Measurements from ENCODE around the gene STON2. TPM values are rescaled to one million over a fixed set of nuclear protein-coding genes. Genes with fewer than 3 reads are reported as not detected.
"Not testable (repeated sequence)": the region's sequence is repeated elsewhere in the genome, so short reads cannot be mapped to it uniquely, and the experiment has no call there.

Gene STON2
- polyA plus RNA-seq, 1 experiment, result not detected

- no peaks in the 10 kb centered on the region for H3K9me3 ChIP-seq (ENCODE audit: control insufficient read depth, insufficient read depth, low read length)
- no peak for DNase-seq (ENCODE audit: low read depth, low spot score)
- H3K4me3 ChIP-seq (ENCODE audit: low read depth, low read length), result no peak overlapping the region
- ChIA-PET CTCF (no interaction called here), POLR2A (no interaction called here)
- H3K27ac ChIP-seq (ENCODE audit: low read depth, low read length), result no peak overlapping the region
- no peaks in the 10 kb centered on the region for H3K27me3 ChIP-seq (ENCODE audit: control insufficient read depth, insufficient read depth, low read length)
- TF ChIP-seq CTCF (IDR thresholded peaks at IDR 0.05; ENCODE audit: low read depth, low read length), result no peak
Measured at GRCh38 chr14:81256289-81256960, 143.7 kb downstream of the STON2 start.

GRCh38 chr14:81252278-81252677 lies 147.8 kb downstream of the STON2 start:
- DNase-seq (ENCODE audit: low read depth, low spot score), result no peak
- Histone ChIP-seq H3K9me3 (ENCODE audit: control insufficient read depth, insufficient read depth, low read length) (0 out of 2 replicates have a peak, but pooled peaks cover 1% of the 10 kb centered on the region), H3K4me3 (ENCODE audit: low read depth, low read length) (no peak overlapping the region), H3K27ac (ENCODE audit: low read depth, low read length) (no peak overlapping the region), H3K27me3 (ENCODE audit: control insufficient read depth, insufficient read depth, low read length) (no peaks in the 10 kb centered on the region)
- no peak for TF ChIP-seq CTCF (IDR thresholded peaks at IDR 0.05; ENCODE audit: low read depth, low read length)
- ChIA-PET POLR2A (no interaction called here), CTCF (interaction anchor here (1.6 kb wide), 1 partner anchor 16 kb away, joined by 7 read pairs; no protein-coding TSS in a partner anchor)

GRCh38 chr14:81247271-81247766 lies 152.8 kb downstream of the STON2 start:
- no peak for DNase-seq (ENCODE audit: low read depth, low spot score)
- CTCF ChIA-PET, result no interaction called here
- no peak overlapping the region for H3K27ac ChIP-seq (ENCODE audit: low read depth, low read length)

GRCh38 chr14:81246461-81247270 lies 153.5 kb downstream of the STON2 start:
- Histone ChIP-seq H3K27me3 (ENCODE audit: control insufficient read depth, insufficient read depth, low read length) (no peaks in the 10 kb centered on the region), H3K9me3 (ENCODE audit: control insufficient read depth, insufficient read depth, low read length) (peaks cover 9% of the 10 kb centered on the region; the same call in 1 of the 2 replicates), H3K27ac (ENCODE audit: low read depth, low read length) (no peak overlapping the region), H3K4me3 (ENCODE audit: low read depth, low read length) (no peak overlapping the region)
- no peak for TF ChIP-seq CTCF (IDR thresholded peaks at IDR 0.05; ENCODE audit: low read depth, low read length)
- ChIA-PET POLR2A (no interaction called here), CTCF (no interaction called here)
- DNase-seq (ENCODE audit: low read depth, low spot score), result no peak

More at GRCh38 chr14:81247271-81247766, 152.8 kb downstream of the STON2 start:
- no peak overlapping the region for H3K4me3 ChIP-seq (ENCODE audit: low read depth, low read length)
- POLR2A ChIA-PET, result no interaction called here
- peaks cover 9% of the 10 kb centered on the region; the same call in 1 of the 2 replicates for H3K9me3 ChIP-seq (ENCODE audit: control insufficient read depth, insufficient read depth, low read length)
- no peaks in the 10 kb centered on the region for H3K27me3 ChIP-seq (ENCODE audit: control insufficient read depth, insufficient read depth, low read length)
- no peak for TF ChIP-seq CTCF (IDR thresholded peaks at IDR 0.05; ENCODE audit: low read depth, low read length)

GRCh38 chr14:81245771-81246170 lies 154.4 kb downstream of the STON2 start:
- POLR2A ChIA-PET, result no interaction called here
- TF ChIP-seq CTCF (IDR thresholded peaks at IDR 0.05; ENCODE audit: low read depth, low read length), result no peak

GRCh38 chr14:81244431-81244830 lies 155.7 kb downstream of the STON2 start:
- CTCF ChIA-PET; POLR2A ChIA-PET; H3K27me3 ChIP-seq (ENCODE audit: control insufficient read depth, insufficient read depth, low read length); H3K9me3 ChIP-seq (ENCODE audit: control insufficient read depth, insufficient read depth, low read length); DNase-seq (ENCODE audit: low read depth, low spot score); H3K4me3 ChIP-seq (ENCODE audit: low read depth, low read length); H3K27ac ChIP-seq (ENCODE audit: low read depth, low read length): not testable (repeated sequence)

More at GRCh38 chr14:81245771-81246170, 154.4 kb downstream of the STON2 start:
- CTCF ChIA-PET, result no interaction called here
- peaks cover 9% of the 10 kb centered on the region; the same call in 1 of the 2 replicates for H3K9me3 ChIP-seq (ENCODE audit: control insufficient read depth, insufficient read depth, low read length)
- no peak overlapping the region for H3K27ac ChIP-seq (ENCODE audit: low read depth, low read length)
- no peak overlapping the region for H3K4me3 ChIP-seq (ENCODE audit: low read depth, low read length)
- H3K27me3 ChIP-seq (ENCODE audit: control insufficient read depth, insufficient read depth, low read length), result no peaks in the 10 kb centered on the region
- no peak for DNase-seq (ENCODE audit: low read depth, low spot score)

Measured in AG04450 (cell line).